Esophagus squamous epithelium (tissue), 5 donors: Measurements from ENCODE around the gene TGFBRAP1. TPM values are rescaled to one million over a fixed set of nuclear protein-coding genes. Genes with fewer than 3 reads are reported as not detected.

ENCODE experiments used
- DNase-seq: peaks from one replicate; lab custom pipeline; 2025; lab: John Stamatoyannopoulos, UW
- H3K27ac ChIP-seq, 4 donors: fragments of 200-600 bp; sonication (generic); one replicate each; pipeline ENCODE4 v1.5.1; 2016 to 2019; ENCODE audit warnings: mild to moderate bottlenecking in 1 of 4
- H3K27me3 ChIP-seq, 4 donors: fragments of 200-600 bp; sonication (generic); 1 replicate in 3 of 4; 2 replicates in 1 of 4; pipeline versions ENCODE4 v1.5.1 to v1.6.0; 2017 to 2021; ENCODE audit warnings: antibody characterized with exemption in 1 of 4
- H3K36me3 ChIP-seq, 3 donors: fragments of 200-600 bp; sonication (generic); one replicate each; pipeline ENCODE4 v1.5.1; 2016 to 2019
- H3K4me1 ChIP-seq, 3 donors: fragments of 200-600 bp; sonication (generic); one replicate each; pipeline ENCODE4 v1.5.1; 2017 to 2019
- H3K4me3 ChIP-seq, 4 donors: fragments of 200-600 bp; sonication (generic); 1 replicate in 3 of 4; 2 replicates in 1 of 4; pipeline ENCODE4 v1.5.1; 2016 to 2019; ENCODE audit warnings: mild to moderate bottlenecking in 2 of 4, moderate library complexity in 1 of 4
- H3K9me3 ChIP-seq, 3 donors: fragments of 200-600 bp; sonication (generic); one replicate each; pipeline ENCODE4 v1.5.1; 2016 to 2019
- POLR2A ChIP-seq, 4 donors: fragments of 450-650 bp; IDR thresholded peaks; one replicate each; pipeline ENCODE4 v1.6.1; 2017; ENCODE audit warnings: antibody characterized with exemption in 4 of 4, mild to moderate bottlenecking in 4 of 4, moderate library complexity in 3 of 4
- WGBS, 2 donors: methylation state at CpG; one replicate each; pipeline ENCODE4 v1.1.5; 2018; 5-methylcytosine and 5-hydroxymethylcytosine counted together
- intact Hi-C: fragments of 100-400 bp; cut with DNase I; formaldehyde crosslinking; loops from one replicate; pipeline ENCODE4 v1.15.0; 2022
- total RNA-seq, 4 donors: library from RNA; depleted of rRNA; stranded (reverse); fragments of >200 nt; gene quantifications; one replicate each; pipeline ENCODE4 v1.1.0, GENCODE V29; 2016
- TF ChIP-seq, protein P1 (sequence below), 6 experiments: fragments of 450-650 bp in 4 of 6; fragments of 200-600 bp in 2 of 6; sonication (generic) in 2 of 6; IDR thresholded peaks; one replicate each; pipeline ENCODE4 v1.5.1; 2016 to 2019; ENCODE audit warnings: antibody characterized with exemption in 6 of 6, mild to moderate bottlenecking in 4 of 6, moderate library complexity in 4 of 6
- donor health status: DM: yes; HTN: yes; CAD: no.

The TGFBRAP1 gene
- total RNA-seq, 4 donors from 2014 or later = 11.7 to 24.6 (median 15.6) TPM

- TF ChIP-seq POLR2A (IDR thresholded peaks at IDR 0.05) = no peak
- TF ChIP-seq, protein P1, sequence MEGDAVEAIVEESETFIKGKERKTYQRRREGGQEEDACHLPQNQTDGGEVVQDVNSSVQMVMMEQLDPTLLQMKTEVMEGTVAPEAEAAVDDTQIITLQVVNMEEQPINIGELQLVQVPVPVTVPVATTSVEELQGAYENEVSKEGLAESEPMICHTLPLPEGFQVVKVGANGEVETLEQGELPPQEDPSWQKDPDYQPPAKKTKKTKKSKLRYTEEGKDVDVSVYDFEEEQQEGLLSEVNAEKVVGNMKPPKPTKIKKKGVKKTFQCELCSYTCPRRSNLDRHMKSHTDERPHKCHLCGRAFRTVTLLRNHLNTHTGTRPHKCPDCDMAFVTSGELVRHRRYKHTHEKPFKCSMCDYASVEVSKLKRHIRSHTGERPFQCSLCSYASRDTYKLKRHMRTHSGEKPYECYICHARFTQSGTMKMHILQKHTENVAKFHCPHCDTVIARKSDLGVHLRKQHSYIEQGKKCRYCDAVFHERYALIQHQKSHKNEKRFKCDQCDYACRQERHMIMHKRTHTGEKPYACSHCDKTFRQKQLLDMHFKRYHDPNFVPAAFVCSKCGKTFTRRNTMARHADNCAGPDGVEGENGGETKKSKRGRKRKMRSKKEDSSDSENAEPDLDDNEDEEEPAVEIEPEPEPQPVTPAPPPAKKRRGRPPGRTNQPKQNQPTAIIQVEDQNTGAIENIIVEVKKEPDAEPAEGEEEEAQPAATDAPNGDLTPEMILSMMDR (IDR thresholded peaks at IDR 0.05) = peak in 1 of 6 experiments; percentile 34
- Histone ChIP-seq H3K27ac (peak within 1 kb of the TSS; percentile 94 to 98 (median 96)), H3K27me3 (no peaks in the 10 kb centered on the region), H3K4me1 (peaks cover 5 to 27% (median 19%) of the 10 kb centered on the region in 3 donors), H3K9me3 (no peaks in the 10 kb centered on the region), H3K4me3 (peak within 1 kb of the TSS; percentile 67 to 90 (median 78)), H3K36me3 (peaks cover 0 to 41% (median 19%) of the 10 kb centered on the region in 3 donors)
- WGBS, 2 donors = 0 to 1% methylated on average over 16 to 26 of the region's 58 CpGs
- intact Hi-C loops = no loop called here
- peak; percentile 37 for DNase-seq
These were observed 7.8 kb upstream of the TGFBRAP1 start, which contains the start of gene C2orf49 for GRCh38 chr2:105337122-105338019. Gene C2orf49, plus strand, starts transcription at chr2:105337540. Its CDS starts 48 bp downstream, at chr2:105337588.

DNA sequence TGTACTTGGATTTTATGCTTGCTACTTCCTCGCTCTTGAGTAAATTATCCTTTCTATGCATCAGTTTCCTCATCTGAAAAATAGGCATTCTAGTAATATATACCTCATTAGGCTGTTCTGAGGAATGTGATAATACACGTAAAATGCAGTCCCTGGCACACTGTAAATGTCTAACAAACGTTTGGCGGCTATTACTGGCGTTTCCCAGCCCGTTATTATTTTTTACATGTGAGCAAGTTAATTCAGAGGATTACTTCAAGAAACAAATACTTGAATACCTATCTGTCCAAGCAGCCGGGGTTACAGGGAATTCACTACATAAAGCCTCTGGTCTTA lies 7.2 kb upstream of the TGFBRAP1 start:
- DNase-seq = no peak
- intact Hi-C loops = no loop called here
- Histone ChIP-seq H3K9me3 (no peaks in the 10 kb centered on the region), H3K36me3 (peaks cover 0 to 35% (median 14%) of the 10 kb centered on the region in 3 donors), H3K4me3 (peak overlapping the region; percentile 67 to 90 (median 78)), H3K27me3 (no peaks in the 10 kb centered on the region), H3K27ac (peak overlapping the region; percentile 94 to 98 (median 96)), H3K4me1 (peaks cover 5 to 27% (median 19%) of the 10 kb centered on the region in 3 donors)
- TF ChIP-seq POLR2A (IDR thresholded peaks at IDR 0.05) = no peak
- TF ChIP-seq, protein P1 (IDR thresholded peaks at IDR 0.05) = no peak
- 1 to 2% methylated on average over 7 of the region's 7 CpGs for WGBS, 2 donors

GRCh38 chr2:105335469-105335868 lies 5.9 kb upstream of the TGFBRAP1 start:
- Histone ChIP-seq H3K27me3 (no peaks in the 10 kb centered on the region), H3K9me3 (no peaks in the 10 kb centered on the region), H3K27ac (no peak overlapping the region), H3K4me1 (peaks cover 5 to 32% (median 20%) of the 10 kb centered on the region in 3 donors), H3K4me3 (no peak overlapping the region), H3K36me3 (peaks cover 0 to 22% (median 2%) of the 10 kb centered on the region in 3 donors)
- WGBS, 2 donors = 87 to 98% methylated on average over 2 of the region's 2 CpGs
- DNase-seq = no peak
- intact Hi-C loops = no loop called here
- TF ChIP-seq, protein P1 (IDR thresholded peaks at IDR 0.05) = no peak
- no peak for TF ChIP-seq POLR2A (IDR thresholded peaks at IDR 0.05)

GRCh38 chr2:105334211-105334610 lies 4.7 kb upstream of the TGFBRAP1 start:
- intact Hi-C loops = no loop called here
- Histone ChIP-seq H3K4me1 (peaks cover 13 to 35% (median 23%) of the 10 kb centered on the region in 3 donors), H3K36me3 (peaks cover 0 to 10% (median 0%) of the 10 kb centered on the region in 3 donors), H3K4me3 (no peak overlapping the region), H3K27ac (no peak overlapping the region), H3K27me3 (no peaks in the 10 kb centered on the region), H3K9me3 (no peaks in the 10 kb centered on the region)
- TF ChIP-seq, protein P1 (IDR thresholded peaks at IDR 0.05) = no peak
- no peak for TF ChIP-seq POLR2A (IDR thresholded peaks at IDR 0.05)
- DNase-seq = no peak
- 84 to 89% methylated on average over 4 of the region's 4 CpGs for WGBS, 2 donors
